A549 (cell line): ENCODE data around the gene PHYHIPL. TPM values are rescaled to one million over a fixed set of nuclear protein-coding genes. Genes with fewer than 3 reads are reported as not detected.

Source experiments
- ATAC-seq, 2 experiments: fragments of 200-7000 bp in 1 of 2; fragments of >200 bp in 1 of 2; cut with Nextera tagmentation in 1 of 2; cut with Tn5 transposase in 1 of 2; 3 replicates each; pipeline versions ENCODE4 v1.8.0 to v1.9.1; 2018 to 2020; ENCODE audit warnings: mild to moderate bottlenecking in 1 of 2, moderate library complexity in 1 of 2
- CTCF ChIA-PET: fragments of 300-600 bp; sonication (Branson Sonifier 250); formaldehyde crosslinking; extraction: SDS; loops from one replicate; lab custom pipeline; 2021; ENCODE audit warnings: antibody characterized with exemption, inconsistent platforms; lab: Yijun Ruan, JAX
- POLR2A ChIA-PET: fragments of 350-600 bp; formaldehyde crosslinking; extraction: SDS; loops from one replicate; lab custom pipeline; 2021; ENCODE audit warnings: antibody characterized with exemption, inconsistent platforms; lab: Yijun Ruan, JAX
- DNase-seq, 2 experiments: peaks; one replicate each; pipeline versions ENCODE4 v3.0.0 to v3.0.0-alpha.2; 2011 to 2016; ENCODE audit warnings: low read depth in 1 of 2, low spot score in 1 of 2
- FAIRE-seq: peaks from 2 replicates; lab custom pipeline; 2011; peaks lifted over from hg19 to GRCh38; lab: Jason Lieb, UNC
- H3K27ac ChIP-seq, 2 experiments: fragments of >200 bp; sonication (Bioruptor Twin); formaldehyde crosslinking; 3 replicates each; pipeline ENCODE4 v1.5.1; 2016 to 2017
- H3K4me1 ChIP-seq: fragments of >200 bp; sonication (Bioruptor Twin); formaldehyde crosslinking; 3 replicates; pipeline ENCODE4 v1.6.1; 2016
- H3K4me2 ChIP-seq: fragments of >200 bp; sonication (Bioruptor Twin); formaldehyde crosslinking; 3 replicates; pipeline ENCODE4 v1.6.1; 2016
- H3K4me3 ChIP-seq: fragments of >200 bp; sonication (Bioruptor Twin); formaldehyde crosslinking; 3 replicates; pipeline ENCODE4 v1.5.1; 2016
- H3K9me3 ChIP-seq: fragments of >200 bp; sonication (Bioruptor Twin); formaldehyde crosslinking; 3 replicates; pipeline ENCODE4 v1.6.1; 2016
- BHLHE40 ChIP-seq: IDR thresholded peaks from 2 replicates; pipeline ENCODE4 v1.6.1; 2012; ENCODE audit warnings: low read depth, low read length, inconsistent platforms
- CBX2 ChIP-seq: fragments of 200-600 bp; sonication (generic); IDR thresholded peaks from 2 replicates; pipeline ENCODE4 v1.6.1; 2016; ENCODE audit warnings: low read depth, mild to moderate bottlenecking, borderline replicate concordance
- CEBPB ChIP-seq, 2 experiments: fragments of >200 bp in 1 of 2; sonication (Bioruptor Twin) in 1 of 2; formaldehyde crosslinking in 1 of 2; IDR thresholded peaks; 2 replicates each; pipeline ENCODE4 v1.6.1; 2012 to 2016
- CHD4 ChIP-seq: fragments of 200-600 bp; sonication (generic); IDR thresholded peaks from 2 replicates; pipeline ENCODE4 v1.6.1; 2016; ENCODE audit warnings: antibody characterized with exemption, mild to moderate bottlenecking, borderline replicate concordance
- EHF ChIP-seq: fragments of 250-450 bp; sonication (Bioruptor Pico); IDR thresholded peaks from 2 replicates; pipeline ENCODE4 v1.5.0; 2020; ENCODE audit warnings: mild to moderate bottlenecking
- FOXS1 ChIP-seq: fragments of 250-450 bp; sonication (Bioruptor Pico); IDR thresholded peaks from 2 replicates; pipeline ENCODE4 v1.5.0; 2020; ENCODE audit warnings: mild to moderate bottlenecking, moderate library complexity
- GATA3 ChIP-seq: IDR thresholded peaks from 2 replicates; pipeline ENCODE4 v1.6.1; 2012; ENCODE audit warnings: borderline replicate concordance
- HDAC2 ChIP-seq: fragments of 200-600 bp; sonication (generic); IDR thresholded peaks from 2 replicates; pipeline ENCODE4 v1.6.1; 2016
- JUN ChIP-seq, 2 experiments: fragments of >200 bp; sonication (Bioruptor Twin); formaldehyde crosslinking; IDR thresholded peaks; 2 replicates in 1 of 2; 3 replicates in 1 of 2; pipeline ENCODE4 v1.6.1; 2016 to 2017
- KDM5A ChIP-seq: fragments of 200-600 bp; sonication (generic); IDR thresholded peaks from 2 replicates; pipeline ENCODE4 v1.6.1; 2016; ENCODE audit warnings: antibody characterized with exemption, mild to moderate bottlenecking
- NFE2L2 ChIP-seq: fragments of 150-350 bp; conservative IDR thresholded peaks from 2 replicates; pipeline ENCODE4 v1.6.1; 2014; ENCODE audit warnings: low read length
- NPAS2 ChIP-seq: fragments of 250-450 bp; sonication (Bioruptor Pico); IDR thresholded peaks from 2 replicates; pipeline ENCODE4 v1.8.0; 2022; ENCODE audit warnings: mild to moderate bottlenecking, moderate library complexity, borderline replicate concordance
- NR3C1 ChIP-seq: fragments of >200 bp; sonication (Bioruptor Twin); formaldehyde crosslinking; IDR thresholded peaks from 3 replicates; pipeline ENCODE4 v1.6.1; 2017
- POLR2A ChIP-seq: IDR thresholded peaks from 2 replicates; pipeline ENCODE4 v1.6.1; 2012; ENCODE audit warnings: mild to moderate bottlenecking, low read length
- POLR2AphosphoS2 ChIP-seq: conservative IDR thresholded peaks from 2 replicates; pipeline ENCODE4 v1.6.1; 2012; ENCODE audit warnings: low read length, improper control_type of control experiment, inconsistent platforms
- RAD21 ChIP-seq, 2 experiments: fragments of >200 bp in 1 of 2; sonication (Bioruptor Twin) in 1 of 2; formaldehyde crosslinking in 1 of 2; IDR thresholded peaks in 1 of 2; conservative IDR thresholded peaks in 1 of 2; 2 replicates in 1 of 2; 3 replicates in 1 of 2; pipeline ENCODE4 v1.6.1; 2012 to 2018; ENCODE audit warnings: inconsistent platforms in 1 of 2
- RNF2 ChIP-seq: fragments of 200-600 bp; sonication (generic); IDR thresholded peaks from 2 replicates; pipeline ENCODE4 v1.6.1; 2016; ENCODE audit warnings: low read depth, mild to moderate bottlenecking, antibody characterized with exemption, moderate library complexity, borderline replicate concordance
- SMC3 ChIP-seq: fragments of >200 bp; sonication (Bioruptor Twin); formaldehyde crosslinking; IDR thresholded peaks from 3 replicates; pipeline ENCODE4 v1.6.1; 2018; ENCODE audit warnings: inconsistent platforms
- TP53 ChIP-seq: fragments of 250-450 bp; sonication (Bioruptor Pico); IDR thresholded peaks from 2 replicates; pipeline ENCODE4 v1.5.0; 2021; ENCODE audit warnings: mild to moderate bottlenecking, moderate library complexity
- ZFP36 ChIP-seq: fragments of 450-650 bp; IDR thresholded peaks from 2 replicates; pipeline ENCODE4 v1.6.1; 2014; ENCODE audit warnings: borderline replicate concordance; ENCODE audit not compliant: partially characterized antibody
- ZSCAN20 ChIP-seq: fragments of 250-450 bp; sonication (Bioruptor Pico); IDR thresholded peaks from 2 replicates; pipeline ENCODE4 v1.8.0; 2022; ENCODE audit warnings: mild to moderate bottlenecking, moderate library complexity
- WGBS: methylation state at CpG from one replicate; pipeline ENCODE4 v1.1.6; 2017; ENCODE audit errors: missing lambda C conversion rate; 5-methylcytosine and 5-hydroxymethylcytosine counted together
- polyA plus RNA-seq, 4 experiments: library from polyadenylated mRNA; depleted of rRNA in 3 of 4; stranded (reverse); fragments of >200 nt; fragmentation: RNase III in 1 of 4; extraction: RNeasy Plus Mini Kit Qiagen cat#74134 plus additional on column Dnase treatment in 1 of 4; gene quantifications; 2 replicates in 3 of 4; 3 replicates in 1 of 4; pipeline ENCODE4 v1.2.3, GENCODE V29; 2011 to 2017
- TF ChIP-seq, protein P1 (sequence below): fragments of 250-450 bp; sonication (Bioruptor Pico); IDR thresholded peaks from 2 replicates; pipeline ENCODE4 v1.5.0; 2021; ENCODE audit warnings: mild to moderate bottlenecking, moderate library complexity, borderline replicate concordance
- TF ChIP-seq, protein P2 (sequence below): fragments of >200 bp; sonication (Bioruptor Twin); formaldehyde crosslinking; IDR thresholded peaks from 3 replicates; pipeline ENCODE4 v1.5.1; 2016
- TF ChIP-seq, protein P3 (sequence below): fragments of 450-650 bp; IDR thresholded peaks from 2 replicates; pipeline ENCODE4 v1.6.1; 2014; ENCODE audit warnings: antibody characterized with exemption
- TF ChIP-seq, protein P4 (sequence below): fragments of 250-450 bp; sonication (Bioruptor Pico); IDR thresholded peaks from 2 replicates; pipeline ENCODE4 v1.5.0; 2020; ENCODE audit warnings: low read depth, mild to moderate bottlenecking, moderate library complexity

PHYHIPL gene
- polyA plus RNA-seq, 2 of the 4 experiments (the other 2 are of a cell fraction), result 0.88 to 0.97 TPM

DNA sequence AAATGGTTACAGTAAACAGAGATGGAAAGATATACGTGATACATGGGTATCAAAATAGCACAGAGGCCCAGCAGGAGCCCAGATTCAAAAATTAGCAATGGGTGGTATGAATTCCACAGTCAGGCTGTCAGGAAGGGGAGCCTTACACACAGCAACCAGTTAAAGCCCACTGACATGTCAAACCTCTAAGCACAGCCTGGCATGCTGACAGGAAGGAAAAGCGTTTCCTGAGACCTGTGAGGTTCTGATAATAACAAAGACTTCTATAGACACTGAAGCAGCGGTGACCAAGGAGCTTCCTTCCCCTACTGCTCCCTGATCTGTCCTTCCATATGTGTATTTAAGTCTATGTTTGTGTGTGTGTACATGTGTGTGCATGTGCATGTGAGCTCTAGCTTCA is 89.9 kb downstream of the PHYHIPL start:
- no peak for FAIRE-seq

DNA sequence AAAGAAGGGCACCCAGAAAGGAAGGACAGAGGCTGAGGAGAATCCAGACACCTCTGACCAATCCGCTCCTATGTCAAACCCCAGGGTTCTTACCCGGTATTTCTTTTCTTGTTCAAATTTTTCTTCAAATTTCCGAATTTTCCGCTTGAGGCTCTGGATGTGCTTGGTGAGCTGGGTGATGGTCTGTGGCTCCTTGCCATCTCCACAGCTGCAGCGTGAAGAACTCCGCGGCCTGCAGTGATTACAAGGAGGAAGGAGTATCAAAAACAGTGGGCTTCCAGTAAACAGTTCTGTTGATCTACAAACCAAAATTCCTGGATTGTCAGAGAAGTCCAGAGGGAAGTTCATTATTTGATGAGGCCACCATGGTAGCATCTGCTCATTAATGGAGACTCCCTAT is 92.0 kb downstream of the PHYHIPL start:
- TF ChIP-seq, protein P1, sequence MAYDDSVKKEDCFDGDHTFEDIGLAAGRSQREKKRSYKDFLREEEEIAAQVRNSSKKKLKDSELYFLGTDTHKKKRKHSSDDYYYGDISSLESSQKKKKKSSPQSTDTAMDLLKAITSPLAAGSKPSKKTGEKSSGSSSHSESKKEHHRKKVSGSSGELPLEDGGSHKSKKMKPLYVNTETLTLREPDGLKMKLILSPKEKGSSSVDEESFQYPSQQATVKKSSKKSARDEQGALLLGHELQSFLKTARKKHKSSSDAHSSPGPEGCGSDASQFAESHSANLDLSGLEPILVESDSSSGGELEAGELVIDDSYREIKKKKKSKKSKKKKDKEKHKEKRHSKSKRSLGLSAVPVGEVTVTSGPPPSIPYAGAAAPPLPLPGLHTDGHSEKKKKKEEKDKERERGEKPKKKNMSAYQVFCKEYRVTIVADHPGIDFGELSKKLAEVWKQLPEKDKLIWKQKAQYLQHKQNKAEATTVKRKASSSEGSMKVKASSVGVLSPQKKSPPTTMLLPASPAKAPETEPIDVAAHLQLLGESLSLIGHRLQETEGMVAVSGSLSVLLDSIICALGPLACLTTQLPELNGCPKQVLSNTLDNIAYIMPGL (CRISPR knock-in tag), result no peak
- TF ChIP-seq CHD4 (no peak), RNF2 (no peak), KDM5A (no peak), TP53 (CRISPR knock-in tag) (no peak), POLR2A (no peak), ZFP36 (no peak), FOXS1 (no peak), GATA3 (no peak), NPAS2 (CRISPR knock-in tag) (no peak), ZSCAN20 (CRISPR knock-in tag) (no peak)
- TF ChIP-seq, protein P2, sequence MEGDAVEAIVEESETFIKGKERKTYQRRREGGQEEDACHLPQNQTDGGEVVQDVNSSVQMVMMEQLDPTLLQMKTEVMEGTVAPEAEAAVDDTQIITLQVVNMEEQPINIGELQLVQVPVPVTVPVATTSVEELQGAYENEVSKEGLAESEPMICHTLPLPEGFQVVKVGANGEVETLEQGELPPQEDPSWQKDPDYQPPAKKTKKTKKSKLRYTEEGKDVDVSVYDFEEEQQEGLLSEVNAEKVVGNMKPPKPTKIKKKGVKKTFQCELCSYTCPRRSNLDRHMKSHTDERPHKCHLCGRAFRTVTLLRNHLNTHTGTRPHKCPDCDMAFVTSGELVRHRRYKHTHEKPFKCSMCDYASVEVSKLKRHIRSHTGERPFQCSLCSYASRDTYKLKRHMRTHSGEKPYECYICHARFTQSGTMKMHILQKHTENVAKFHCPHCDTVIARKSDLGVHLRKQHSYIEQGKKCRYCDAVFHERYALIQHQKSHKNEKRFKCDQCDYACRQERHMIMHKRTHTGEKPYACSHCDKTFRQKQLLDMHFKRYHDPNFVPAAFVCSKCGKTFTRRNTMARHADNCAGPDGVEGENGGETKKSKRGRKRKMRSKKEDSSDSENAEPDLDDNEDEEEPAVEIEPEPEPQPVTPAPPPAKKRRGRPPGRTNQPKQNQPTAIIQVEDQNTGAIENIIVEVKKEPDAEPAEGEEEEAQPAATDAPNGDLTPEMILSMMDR, result no peak
- Histone ChIP-seq H3K4me3 (no peak overlapping the region), H3K4me1 (no peaks in the 10 kb centered on the region), H3K4me2 (no peak overlapping the region), H3K27ac (no peak overlapping the region), H3K9me3 (no peaks in the 10 kb centered on the region)
- CTCF ChIA-PET, result no interaction called here
- POLR2A ChIA-PET, result no interaction called here
- no peak for DNase-seq
- FAIRE-seq, result no peak
- WGBS, result 39% methylated on average over 7 of the region's 7 CpGs
- ATAC-seq, result no peak

More for the DNA sequence above, 89.9 kb downstream of the PHYHIPL start:
- ChIA-PET POLR2A (no interaction called here), CTCF (no interaction called here)
- 5% methylated on average over 3 of the region's 3 CpGs for WGBS
- H3K4me1 ChIP-seq, result no peaks in the 10 kb centered on the region
- DNase-seq, result no peak
- H3K9me3 ChIP-seq, result no peaks in the 10 kb centered on the region
- H3K4me3 ChIP-seq, result no peak overlapping the region
- no peak for TF ChIP-seq JUN (IDR thresholded peaks at IDR 0.05)
- no peak for TF ChIP-seq RAD21 (conservative IDR thresholded peaks at IDR 0.05 in 1 of 2, IDR thresholded peaks at IDR 0.05 in 1 of 2)
- TF ChIP-seq, protein P1 (CRISPR knock-in tag), result no peak
- no peak for TF ChIP-seq ZSCAN20 (CRISPR knock-in tag)
- H3K4me2 ChIP-seq, result no peak overlapping the region
- no peak overlapping the region for H3K27ac ChIP-seq
- ATAC-seq, result no peak

DNA sequence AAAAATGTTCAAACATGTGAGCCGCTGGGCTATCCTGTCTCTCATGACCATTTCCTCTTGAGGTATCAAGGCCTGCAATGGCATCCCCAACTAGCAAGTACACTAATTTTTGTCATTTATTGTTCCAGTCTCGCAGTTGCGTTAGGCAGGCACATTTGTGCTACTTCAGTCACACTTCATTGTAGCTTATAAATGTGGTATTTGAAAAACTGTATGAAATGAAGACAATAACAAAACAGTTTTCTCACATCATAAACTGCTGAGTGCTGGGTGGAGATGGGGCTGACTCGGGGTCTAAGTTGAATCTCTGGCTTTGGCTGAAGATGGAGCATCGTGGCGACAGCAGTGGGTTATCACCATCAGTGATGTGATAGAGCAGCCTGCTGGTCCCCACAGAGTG is 93.2 kb downstream of the PHYHIPL start:
- DNase-seq (no peak), FAIRE-seq (no peak), ATAC-seq (no peak)
- POLR2A ChIA-PET, result no interaction called here
- H3K9me3 ChIP-seq, result no peaks in the 10 kb centered on the region
- H3K4me1 ChIP-seq, result no peaks in the 10 kb centered on the region
- TF ChIP-seq SMC3, result no peak
- TF ChIP-seq, protein P3, sequence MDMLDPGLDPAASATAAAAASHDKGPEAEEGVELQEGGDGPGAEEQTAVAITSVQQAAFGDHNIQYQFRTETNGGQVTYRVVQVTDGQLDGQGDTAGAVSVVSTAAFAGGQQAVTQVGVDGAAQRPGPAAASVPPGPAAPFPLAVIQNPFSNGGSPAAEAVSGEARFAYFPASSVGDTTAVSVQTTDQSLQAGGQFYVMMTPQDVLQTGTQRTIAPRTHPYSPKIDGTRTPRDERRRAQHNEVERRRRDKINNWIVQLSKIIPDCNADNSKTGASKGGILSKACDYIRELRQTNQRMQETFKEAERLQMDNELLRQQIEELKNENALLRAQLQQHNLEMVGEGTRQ, result no peak
- no peak for TF ChIP-seq KDM5A
- TF ChIP-seq CHD4, result no peak
- no peak for TF ChIP-seq HDAC2
- TF ChIP-seq CEBPB (IDR thresholded peaks at IDR 0.05), result no peak
- TF ChIP-seq, protein P4, sequence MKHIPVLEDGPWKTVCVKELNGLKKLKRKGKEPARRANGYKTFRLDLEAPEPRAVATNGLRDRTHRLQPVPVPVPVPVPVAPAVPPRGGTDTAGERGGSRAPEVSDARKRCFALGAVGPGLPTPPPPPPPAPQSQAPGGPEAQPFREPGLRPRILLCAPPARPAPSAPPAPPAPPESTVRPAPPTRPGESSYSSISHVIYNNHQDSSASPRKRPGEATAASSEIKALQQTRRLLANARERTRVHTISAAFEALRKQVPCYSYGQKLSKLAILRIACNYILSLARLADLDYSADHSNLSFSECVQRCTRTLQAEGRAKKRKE (CRISPR knock-in tag), result no peak
- no peak for TF ChIP-seq NFE2L2
- TF ChIP-seq POLR2AphosphoS2, result no peak
- TF ChIP-seq NR3C1, result no peak
- TF ChIP-seq EHF (CRISPR knock-in tag), result no peak
- TF ChIP-seq CBX2, result no peak
- TF ChIP-seq BHLHE40, result no peak
- no peak overlapping the region for H3K27ac ChIP-seq
- H3K4me3 ChIP-seq, result no peak overlapping the region
- CTCF ChIA-PET, result no interaction called here
- no peak overlapping the region for H3K4me2 ChIP-seq
- WGBS, result 26% methylated on average over 6 of the region's 6 CpGs
